OCI-LY1 (cell line): ENCODE measurements around the gene NFATC2IP.

Source experiments
- CTCF ChIP-seq: fragments of 200-600 bp; sonication (generic), shearing (Covaris generic); IDR thresholded peaks from 2 replicates; pipeline ENCODE4 v1.5.1; 2017; ENCODE audit warnings: mild to moderate bottlenecking, antibody characterized with exemption, low read length, moderate library complexity, mixed read lengths
- EZH2 ChIP-seq: fragments of 200-600 bp; sonication (generic), shearing (Covaris generic); IDR thresholded peaks from 2 replicates; pipeline ENCODE4 v1.8.0; 2017; ENCODE audit warnings: borderline replicate concordance, mixed run types, mild to moderate bottlenecking, antibody characterized with exemption, low read length, moderate library complexity, mixed read lengths

GRCh38 chr16:29009838-29010166 lies 59.1 kb downstream of the NFATC2IP start:
- TF ChIP-seq CTCF (no peak), EZH2 (no peak)
